Stimulated activated naive B cell treated with anti-CD40 and anti-IgM and Interleukin-4, amounts not matched to agents 10 μg/mL and 1 μg/mL and 100 μg/mL, for 72 hours (primary cell): Measurements from ENCODE around the gene NFXL1.

Experiments used
- ATAC-seq, 2 donors: fragments of 150-1000 bp; cut with Tn5 transposase; replicated peaks; 2 replicates each; pipeline ENCODE4 v1.10.0; 2021; ENCODE audit warnings: moderate library complexity in 1 of 2
- DNase-seq: peaks from one replicate; pipeline ENCODE4 v3.0.0; 2021
- H3K27ac Mint-ChIP-seq: one replicate; pipeline ENCODE4 v1.8.0; 2022; ENCODE audit warnings: mild to moderate bottlenecking, mixed read lengths
- H3K27me3 Mint-ChIP-seq, 2 donors: one replicate each; pipeline ENCODE4 v1.8.0; 2022; ENCODE audit warnings: mixed read lengths in 2 of 2
- H3K36me3 Mint-ChIP-seq, 2 donors: one replicate each; pipeline ENCODE4 v1.8.0; 2022; ENCODE audit warnings: mixed read lengths in 2 of 2, mild to moderate bottlenecking in 1 of 2
- H3K4me1 Mint-ChIP-seq, 2 donors: one replicate each; pipeline ENCODE4 v1.8.0; 2022; ENCODE audit warnings: mixed read lengths in 2 of 2, mild to moderate bottlenecking in 1 of 2
- H3K4me3 Mint-ChIP-seq, 2 donors: one replicate each; pipeline ENCODE4 v1.8.0; 2022; ENCODE audit warnings: mild to moderate bottlenecking in 2 of 2, mixed read lengths in 2 of 2, moderate library complexity in 1 of 2
- H3K9me3 Mint-ChIP-seq, 2 donors: one replicate each; pipeline ENCODE4 v1.8.0; 2022; ENCODE audit warnings: mixed read lengths in 2 of 2, mild to moderate bottlenecking in 1 of 2

NFXL1 gene

GRCh38 chr4:47798165-47798564 is 116.2 kb downstream of the NFXL1 start:
- Mint-ChIP-seq H3K4me3 (no peak overlapping the region), H3K36me3 (no peaks in the 10 kb centered on the region), H3K27ac (no peak overlapping the region), H3K27me3 (peaks cover 13 to 15% of the 10 kb centered on the region in 2 donors), H3K4me1 (no peaks in the 10 kb centered on the region), H3K9me3 (no peaks in the 10 kb centered on the region)
- ATAC-seq (no peak), DNase-seq (no peak)
